ENCODE measurements around the gene TNFAIP6. TPM values are rescaled to one million over a fixed set of nuclear protein-coding genes. Genes with fewer than 3 reads are reported as not detected.

The TNFAIP6 gene
- total RNA-seq, 1 donor from 2014 or later = not detected

- no peaks in the 10 kb centered on the region for H3K9me3 Mint-ChIP-seq
- no peaks in the 10 kb centered on the region for H3K36me3 Mint-ChIP-seq (ENCODE audit: low read depth)
These were observed 23.3 kb downstream of the TNFAIP6 start for GRCh38 chr2:151380580-151381235.

GRCh38 chr2:151381266-151381665 is 23.9 kb downstream of the TNFAIP6 start:
- Mint-ChIP-seq H3K4me1 (no peaks in the 10 kb centered on the region), H3K27me3 (peaks cover 8% of the 10 kb centered on the region), H3K9me3 (no peaks in the 10 kb centered on the region), H3K4me3 (no peak overlapping the region), H3K36me3 (ENCODE audit: low read depth) (no peaks in the 10 kb centered on the region), H3K27ac (no peak overlapping the region)
- intact Hi-C loops (cut with micrococcal nuclease) = no loop called here
- DNase-seq = no peak

More at GRCh38 chr2:151380580-151381235, 23.3 kb downstream of the TNFAIP6 start:
- H3K27me3 Mint-ChIP-seq = peaks cover 8% of the 10 kb centered on the region
- DNase-seq = no peak
- no peak overlapping the region for H3K27ac Mint-ChIP-seq
- no peaks in the 10 kb centered on the region for H3K4me1 Mint-ChIP-seq
- intact Hi-C loops (cut with micrococcal nuclease) = no loop called here
- no peak overlapping the region for H3K4me3 Mint-ChIP-seq

GRCh38 chr2:151388011-151388410 is 30.6 kb downstream of the TNFAIP6 start:
- peaks cover 7% of the 10 kb centered on the region for H3K27me3 Mint-ChIP-seq
- no peak overlapping the region for H3K4me3 Mint-ChIP-seq
- peaks cover 3% of the 10 kb centered on the region for H3K4me1 Mint-ChIP-seq
- intact Hi-C loops (cut with micrococcal nuclease) = no loop called here
- DNase-seq = no peak
- no peaks in the 10 kb centered on the region for H3K36me3 Mint-ChIP-seq (ENCODE audit: low read depth)
- peaks cover 5% of the 10 kb centered on the region for H3K9me3 Mint-ChIP-seq
- H3K27ac Mint-ChIP-seq = no peak overlapping the region

- peaks cover 3% of the 10 kb centered on the region for H3K27me3 Mint-ChIP-seq
- peaks cover 3% of the 10 kb centered on the region for H3K4me1 Mint-ChIP-seq
- DNase-seq = no peak
- no peaks in the 10 kb centered on the region for H3K36me3 Mint-ChIP-seq (ENCODE audit: low read depth)
- no peak overlapping the region for H3K4me3 Mint-ChIP-seq
- peaks cover 9% of the 10 kb centered on the region for H3K9me3 Mint-ChIP-seq
- no peak overlapping the region for H3K27ac Mint-ChIP-seq
- intact Hi-C loops (cut with micrococcal nuclease) = no loop called here
These were observed 34.0 kb downstream of the TNFAIP6 start for GRCh38 chr2:151391436-151391835.

- Mint-ChIP-seq H3K27me3 (peaks cover 5% of the 10 kb centered on the region), H3K27ac (no peak overlapping the region), H3K4me1 (peaks cover 3% of the 10 kb centered on the region), H3K4me3 (no peak overlapping the region), H3K36me3 (ENCODE audit: low read depth) (no peaks in the 10 kb centered on the region), H3K9me3 (peaks cover 9% of the 10 kb centered on the region)
- no peak for DNase-seq
- intact Hi-C loops (cut with micrococcal nuclease) = no loop called here
These were observed 37.1 kb downstream of the TNFAIP6 start for GRCh38 chr2:151394509-151394908.

GRCh38 chr2:151395509-151396374 is 38.4 kb downstream of the TNFAIP6 start:
- no peak for DNase-seq
- peaks cover 5% of the 10 kb centered on the region for H3K27me3 Mint-ChIP-seq
- H3K4me3 Mint-ChIP-seq = no peak overlapping the region
- peaks cover 9% of the 10 kb centered on the region for H3K9me3 Mint-ChIP-seq
- H3K36me3 Mint-ChIP-seq (ENCODE audit: low read depth) = no peaks in the 10 kb centered on the region
- intact Hi-C loops (cut with micrococcal nuclease) = no loop called here
- H3K4me1 Mint-ChIP-seq = no peaks in the 10 kb centered on the region
- H3K27ac Mint-ChIP-seq = no peak overlapping the region

GRCh38 chr2:151399981-151400380 is 42.6 kb downstream of the TNFAIP6 start:
- DNase-seq = no peak
- Mint-ChIP-seq H3K36me3 (ENCODE audit: low read depth) (no peaks in the 10 kb centered on the region), H3K4me3 (no peak overlapping the region), H3K27me3 (peaks cover 7% of the 10 kb centered on the region), H3K27ac (no peak overlapping the region), H3K9me3 (no peaks in the 10 kb centered on the region), H3K4me1 (no peaks in the 10 kb centered on the region)
- intact Hi-C loops (cut with micrococcal nuclease) = no loop called here

- intact Hi-C loops (cut with micrococcal nuclease) = no loop called here
- H3K36me3 Mint-ChIP-seq (ENCODE audit: low read depth) = no peaks in the 10 kb centered on the region
- DNase-seq = no peak
- no peak overlapping the region for H3K4me3 Mint-ChIP-seq
- no peak overlapping the region for H3K27ac Mint-ChIP-seq
- H3K4me1 Mint-ChIP-seq = no peaks in the 10 kb centered on the region
- peaks cover 8% of the 10 kb centered on the region for H3K27me3 Mint-ChIP-seq
- H3K9me3 Mint-ChIP-seq = no peaks in the 10 kb centered on the region
These were observed 43.8 kb downstream of the TNFAIP6 start for GRCh38 chr2:151401149-151401548.

GRCh38 chr2:151403914-151404313 is 46.5 kb downstream of the TNFAIP6 start:
- H3K36me3 Mint-ChIP-seq (ENCODE audit: low read depth) = no peaks in the 10 kb centered on the region
- no peak overlapping the region for H3K27ac Mint-ChIP-seq
- no peaks in the 10 kb centered on the region for H3K4me1 Mint-ChIP-seq
- H3K9me3 Mint-ChIP-seq = peaks cover 4% of the 10 kb centered on the region
- intact Hi-C loops (cut with micrococcal nuclease) = no loop called here
- H3K4me3 Mint-ChIP-seq = no peak overlapping the region
- DNase-seq = no peak
- H3K27me3 Mint-ChIP-seq = peaks cover 10% of the 10 kb centered on the region

- peaks cover 6% of the 10 kb centered on the region for H3K4me1 Mint-ChIP-seq
- intact Hi-C loops (cut with micrococcal nuclease) = no loop called here
- H3K27ac Mint-ChIP-seq = no peak overlapping the region
These were observed 48.0 kb downstream of the TNFAIP6 start for GRCh38 chr2:151405376-151405775.

GRCh38 chr2:151407281-151407680 is 49.9 kb downstream of the TNFAIP6 start:
- peaks cover 10% of the 10 kb centered on the region for H3K27me3 Mint-ChIP-seq
- intact Hi-C loops (cut with micrococcal nuclease) = no loop called here
- no peak overlapping the region for H3K4me3 Mint-ChIP-seq

More at GRCh38 chr2:151405376-151405775, 48.0 kb downstream of the TNFAIP6 start:
- Mint-ChIP-seq H3K9me3 (peaks cover 4% of the 10 kb centered on the region), H3K4me3 (no peak overlapping the region), H3K27me3 (peaks cover 10% of the 10 kb centered on the region), H3K36me3 (ENCODE audit: low read depth) (peaks cover 5% of the 10 kb centered on the region)
- DNase-seq = no peak

GRCh38 chr2:151408788-151409600 is 51.6 kb downstream of the TNFAIP6 start:
- no peak for DNase-seq
- intact Hi-C loops (cut with micrococcal nuclease) = loop anchor here (1.0 kb wide), 1 partner anchor 119 kb away; no protein-coding TSS in a partner anchor
- Mint-ChIP-seq H3K9me3 (peaks cover 4% of the 10 kb centered on the region), H3K4me3 (peak overlapping the region; percentile 99), H3K4me1 (peaks cover 21% of the 10 kb centered on the region), H3K27ac (peak overlapping the region; percentile 95), H3K36me3 (ENCODE audit: low read depth) (peaks cover 31% of the 10 kb centered on the region), H3K27me3 (peaks cover 8% of the 10 kb centered on the region)

More at GRCh38 chr2:151407281-151407680, 49.9 kb downstream of the TNFAIP6 start:
- no peak for DNase-seq
- Mint-ChIP-seq H3K27ac (peak overlapping the region; percentile 28), H3K36me3 (ENCODE audit: low read depth) (peaks cover 18% of the 10 kb centered on the region), H3K9me3 (peaks cover 4% of the 10 kb centered on the region), H3K4me1 (peaks cover 15% of the 10 kb centered on the region)

GRCh38 chr2:151409601-151410484 is 52.5 kb downstream of the TNFAIP6 start, which contains the start of gene RIF1:
Gene RIF1, plus strand, starts transcription at chr2:151409902. Its CDS starts 522 bp downstream, at chr2:151410424.
- H3K27me3 Mint-ChIP-seq = peaks cover 5% of the 10 kb centered on the region
- intact Hi-C loops (cut with micrococcal nuclease) = loop anchor here (1.0 kb wide), 2 partner anchors 120 to 149 kb away; partner anchors contain the start of gene RBM43
- H3K36me3 Mint-ChIP-seq (ENCODE audit: low read depth) = peaks cover 34% of the 10 kb centered on the region
- DNase-seq = peak; percentile 92
- peak within 1 kb of the TSS; percentile 99 for H3K4me3 Mint-ChIP-seq
- H3K27ac Mint-ChIP-seq = peak within 1 kb of the TSS; percentile 95
- H3K9me3 Mint-ChIP-seq = peaks cover 4% of the 10 kb centered on the region
- peaks cover 21% of the 10 kb centered on the region for H3K4me1 Mint-ChIP-seq

All from activated CD4-positive, alpha-beta T cell treated with anti-CD3 and anti-CD28 coated beads, Interleukin-2, amount 10 ng/mL, durations not matched to agents 24 days and 14 days (primary cell).